Uterus (tissue), 2 donors: ENCODE results near the gene NAA60.

Source experiments
- CTCF ChIP-seq, 4 experiments: fragments of 200-600 bp in 2 of 4; fragments of 450-650 bp in 2 of 4; sonication (generic) in 2 of 4; IDR thresholded peaks; one replicate each; pipeline ENCODE4 v1.5.1; 2016 to 2019; ENCODE audit warnings: antibody characterized with exemption in 4 of 4, mild to moderate bottlenecking in 2 of 4, moderate library complexity in 1 of 4
- POLR2A ChIP-seq, 2 donors: fragments of 450-650 bp; IDR thresholded peaks; one replicate each; pipeline ENCODE4 v1.6.1; 2016; ENCODE audit warnings: antibody characterized with exemption in 2 of 2, mild to moderate bottlenecking in 1 of 2, moderate library complexity in 1 of 2

- TF ChIP-seq CTCF (IDR thresholded peaks at IDR 0.05) (no peak), POLR2A (IDR thresholded peaks at IDR 0.05) (no peak)
These were observed 85.7 kb downstream of the NAA60 start for GRCh38 chr16:3529175-3529574.
